Measurements from ENCODE around the gene GNAS-AS1. TPM values are rescaled to one million over a fixed set of nuclear protein-coding genes. Genes with fewer than 3 reads are reported as not detected.

Gene GNAS-AS1
- total RNA-seq, 4 donors from 2014 or later, result 0.42 to 1.9 (median 1.1) TPM

GRCh38 chr20:58880994-58881752 lies 30.5 kb upstream of the GNAS-AS1 start:
- intact Hi-C loops (cut with DNase I), result no loop called here

DNA sequence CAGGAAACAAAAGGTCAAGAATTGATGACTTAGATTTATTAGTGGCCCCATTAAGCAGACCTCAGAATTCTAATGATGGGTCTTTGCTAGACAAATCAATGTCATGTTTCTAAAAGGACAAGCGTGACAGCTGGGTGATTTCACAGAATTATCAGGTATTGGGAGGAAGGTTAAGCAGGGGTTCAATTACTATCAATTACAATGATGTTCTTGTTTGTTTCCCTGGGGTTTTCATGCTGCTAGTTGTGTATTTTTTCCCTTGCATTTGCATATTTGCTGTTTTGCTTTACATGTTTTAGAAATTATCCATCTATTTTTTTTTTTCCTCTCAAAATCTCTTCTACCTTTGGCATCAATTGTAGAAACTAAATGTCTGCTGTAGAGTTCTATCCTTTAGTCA lies 29.7 kb upstream of the GNAS-AS1 start:
- intact Hi-C loops (cut with DNase I), result no loop called here
- H3K27ac ChIP-seq, result no peak overlapping the region
- H3K9me3 ChIP-seq, result no peaks in the 10 kb centered on the region
- 93% methylated on average over 1 of the region's 1 CpG for WGBS, 2 donors
- H3K27me3 ChIP-seq, result no peaks in the 10 kb centered on the region
- no peak for DNase-seq
- no peak overlapping the region for H3K4me3 ChIP-seq (replicated peaks in 1 of 3)
- peaks cover 37 to 58% of the 10 kb centered on the region in 2 donors for H3K4me1 ChIP-seq
- H3K36me3 ChIP-seq, result no peaks in the 10 kb centered on the region
- TF ChIP-seq POLR2A (IDR thresholded peaks at IDR 0.05), result no peak
- TF ChIP-seq, protein P1, sequence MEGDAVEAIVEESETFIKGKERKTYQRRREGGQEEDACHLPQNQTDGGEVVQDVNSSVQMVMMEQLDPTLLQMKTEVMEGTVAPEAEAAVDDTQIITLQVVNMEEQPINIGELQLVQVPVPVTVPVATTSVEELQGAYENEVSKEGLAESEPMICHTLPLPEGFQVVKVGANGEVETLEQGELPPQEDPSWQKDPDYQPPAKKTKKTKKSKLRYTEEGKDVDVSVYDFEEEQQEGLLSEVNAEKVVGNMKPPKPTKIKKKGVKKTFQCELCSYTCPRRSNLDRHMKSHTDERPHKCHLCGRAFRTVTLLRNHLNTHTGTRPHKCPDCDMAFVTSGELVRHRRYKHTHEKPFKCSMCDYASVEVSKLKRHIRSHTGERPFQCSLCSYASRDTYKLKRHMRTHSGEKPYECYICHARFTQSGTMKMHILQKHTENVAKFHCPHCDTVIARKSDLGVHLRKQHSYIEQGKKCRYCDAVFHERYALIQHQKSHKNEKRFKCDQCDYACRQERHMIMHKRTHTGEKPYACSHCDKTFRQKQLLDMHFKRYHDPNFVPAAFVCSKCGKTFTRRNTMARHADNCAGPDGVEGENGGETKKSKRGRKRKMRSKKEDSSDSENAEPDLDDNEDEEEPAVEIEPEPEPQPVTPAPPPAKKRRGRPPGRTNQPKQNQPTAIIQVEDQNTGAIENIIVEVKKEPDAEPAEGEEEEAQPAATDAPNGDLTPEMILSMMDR (IDR thresholded peaks at IDR 0.05), result no peak

More at GRCh38 chr20:58880994-58881752, 30.5 kb upstream of the GNAS-AS1 start:
- DNase-seq, result peak; percentile 71
- Histone ChIP-seq H3K4me3 (replicated peaks in 1 of 3) (no peak overlapping the region), H3K27ac (peak overlapping the region; percentile 80 to 96 (median 88)), H3K27me3 (no peaks in the 10 kb centered on the region), H3K9me3 (no peaks in the 10 kb centered on the region), H3K36me3 (no peaks in the 10 kb centered on the region), H3K4me1 (peaks cover 34 to 53% of the 10 kb centered on the region in 2 donors)
- TF ChIP-seq, protein P1 (IDR thresholded peaks at IDR 0.05), result no peak
- peak in 1 of 2 donors; percentile 50 for TF ChIP-seq POLR2A (IDR thresholded peaks at IDR 0.05)
- 68 to 76% methylated on average over 9 of the region's 9 CpGs for WGBS, 2 donors

DNA sequence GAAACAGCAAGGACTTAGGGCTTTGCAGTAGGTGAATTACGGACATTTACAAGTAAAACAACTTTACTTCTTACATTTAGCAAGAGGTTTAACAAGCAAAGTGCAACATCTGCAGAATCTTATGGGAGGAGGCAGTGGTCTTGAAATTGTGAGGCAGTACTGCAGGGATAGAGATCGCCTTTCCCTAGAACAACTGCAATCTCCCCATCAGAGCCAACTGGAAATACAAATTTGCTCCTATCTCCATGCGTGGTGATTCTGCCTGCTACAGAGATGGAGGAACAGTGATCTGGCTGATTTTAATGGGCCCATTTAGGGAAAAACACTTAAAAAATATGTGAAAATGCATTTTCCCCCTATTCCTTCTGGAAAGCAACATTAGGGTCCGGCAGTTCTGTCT lies 27.7 kb upstream of the GNAS-AS1 start:
- no peak overlapping the region for H3K4me3 ChIP-seq (replicated peaks in 1 of 3)
- DNase-seq, result no peak
- no peaks in the 10 kb centered on the region for H3K36me3 ChIP-seq
- no peaks in the 10 kb centered on the region for H3K9me3 ChIP-seq
- TF ChIP-seq, protein P1 (IDR thresholded peaks at IDR 0.05), result no peak
- TF ChIP-seq POLR2A (IDR thresholded peaks at IDR 0.05), result no peak
- peaks cover 35 to 65% of the 10 kb centered on the region in 2 donors for H3K4me1 ChIP-seq
- peak overlapping the region; percentile 75 to 92 (median 91) for H3K27ac ChIP-seq
- H3K27me3 ChIP-seq, result no peaks in the 10 kb centered on the region
- intact Hi-C loops (cut with DNase I), result no loop called here
- 92 to 94% methylated on average over 4 of the region's 4 CpGs for WGBS, 2 donors

DNA sequence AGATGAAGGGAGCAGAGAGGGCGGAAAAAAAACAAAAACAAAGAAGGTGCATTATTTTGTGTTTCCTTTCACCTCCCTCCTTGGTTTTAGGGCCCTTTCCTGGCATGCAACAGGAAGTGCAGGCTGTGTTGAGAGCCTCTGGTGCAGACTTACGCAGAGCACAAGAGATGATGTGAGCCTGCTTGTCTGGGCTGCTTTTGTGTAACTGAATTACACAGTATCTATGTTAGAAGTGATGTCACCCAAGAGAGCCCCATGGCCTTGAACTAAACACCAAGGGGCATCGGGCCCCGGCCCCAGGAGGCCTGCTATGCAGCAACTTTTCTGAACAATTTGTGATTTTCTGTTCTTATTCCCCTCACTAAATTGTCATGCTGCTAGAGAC lies 27.3 kb upstream of the GNAS-AS1 start:
- WGBS, 2 donors, result 72 to 73% methylated on average over 4 of the region's 4 CpGs
- no peaks in the 10 kb centered on the region for H3K9me3 ChIP-seq
- no peak for TF ChIP-seq POLR2A (IDR thresholded peaks at IDR 0.05)
- TF ChIP-seq, protein P1 (IDR thresholded peaks at IDR 0.05), result no peak
- H3K27me3 ChIP-seq, result no peaks in the 10 kb centered on the region
- intact Hi-C loops (cut with DNase I), result no loop called here
- no peak overlapping the region for H3K4me3 ChIP-seq (replicated peaks in 1 of 3)
- H3K36me3 ChIP-seq, result no peaks in the 10 kb centered on the region
- H3K27ac ChIP-seq, result peak overlapping the region; percentile 75 to 92 (median 91)
- no peak for DNase-seq
- peaks cover 38 to 68% of the 10 kb centered on the region in 2 donors for H3K4me1 ChIP-seq

All from thyroid gland (tissue), 4 donors.